ENCODE measurements around the gene GPC5. TPM values are rescaled to one million over a fixed set of nuclear protein-coding genes. Genes with fewer than 3 reads are reported as not detected.

GPC5 gene
- polyA plus RNA-seq, 2 of the 4 experiments (the other 2 are of a cell fraction) = not detected

- no peak overlapping the region for H3K4me2 ChIP-seq
- TF ChIP-seq GATA3 (IDR thresholded peaks at IDR 0.05; ENCODE audit: borderline replicate concordance) = no peak
- TF ChIP-seq RCOR1 (IDR thresholded peaks at IDR 0.05; ENCODE audit: low read depth, low read length) = no peak
- no peak for TF ChIP-seq E2F6 (IDR thresholded peaks at IDR 0.05; ENCODE audit: borderline replicate concordance, low read depth)
- no peak for TF ChIP-seq RAD21 (conservative IDR thresholded peaks at IDR 0.05 in 1 of 2, IDR thresholded peaks at IDR 0.05 in 1 of 2)
- no peak for TF ChIP-seq RFX5 (IDR thresholded peaks at IDR 0.05)
- no peaks in the 10 kb centered on the region for H3K9me3 ChIP-seq
- FAIRE-seq (no peak), DNase-seq (ENCODE audit: low read depth in 1 of 2, low spot score in 1 of 2) (no peak), ATAC-seq (no peak)
- no peak overlapping the region for H3K4me3 ChIP-seq
- no peaks in the 10 kb centered on the region for H3K4me1 ChIP-seq
- 57% methylated on average over 2 of the region's 2 CpGs for WGBS (ENCODE audit: missing lambda C conversion rate)
- ChIA-PET CTCF (no interaction called here), POLR2A (no interaction called here)
- no peak overlapping the region for H3K27ac ChIP-seq
Observed at GRCh38 chr13:91879360-91879759, 480.9 kb downstream of the GPC5 start.

- no peak overlapping the region for H3K27ac ChIP-seq
- FAIRE-seq (no peak), DNase-seq (ENCODE audit: low read depth in 1 of 2, low spot score in 1 of 2) (no peak), ATAC-seq (no peak)
- H3K4me3 ChIP-seq = no peak overlapping the region
- TF ChIP-seq ZSCAN20 (CRISPR knock-in tag; IDR thresholded peaks at IDR 0.05) (no peak), FOSL2 (IDR thresholded peaks at IDR 0.05) (no peak), FOSL2 (CRISPR knock-in tag; IDR thresholded peaks at IDR 0.05) (no peak), RFX5 (IDR thresholded peaks at IDR 0.05) (no peak), JUNB (IDR thresholded peaks at IDR 0.05) (no peak), KDM1A (IDR thresholded peaks at IDR 0.05; ENCODE audit: low read depth) (no peak), CBX2 (IDR thresholded peaks at IDR 0.05; ENCODE audit: borderline replicate concordance, low read depth) (no peak), POLR2AphosphoS2 (conservative IDR thresholded peaks at IDR 0.05; ENCODE audit: low read length) (no peak), MAFK (IDR thresholded peaks at IDR 0.05; ENCODE audit: partially characterized antibody) (no peak)
- ChIA-PET POLR2A (no interaction called here), CTCF (no interaction called here)
- no peaks in the 10 kb centered on the region for H3K9me3 ChIP-seq
- no peaks in the 10 kb centered on the region for H3K4me1 ChIP-seq
- H3K4me2 ChIP-seq = no peak overlapping the region
Observed at GRCh38 chr13:91882918-91883317, 484.5 kb downstream of the GPC5 start.

- FAIRE-seq (no peak), DNase-seq (ENCODE audit: low read depth in 1 of 2, low spot score in 1 of 2) (no peak), ATAC-seq (no peak)
- no peak overlapping the region for H3K4me2 ChIP-seq
- TF ChIP-seq MYC (IDR thresholded peaks at IDR 0.05; ENCODE audit: borderline replicate concordance, low read length) = no peak
- no peak for TF ChIP-seq JUN (IDR thresholded peaks at IDR 0.05)
- TF ChIP-seq ZC3H11A (IDR thresholded peaks at IDR 0.05) = no peak
- no peak for TF ChIP-seq KDM1A (IDR thresholded peaks at IDR 0.05; ENCODE audit: low read depth)
- no peak for TF ChIP-seq MAZ (IDR thresholded peaks at IDR 0.05; ENCODE audit: borderline replicate concordance, low read depth, low read length)
- TF ChIP-seq EP300 (IDR thresholded peaks at IDR 0.05) = no peak
- no peak for TF ChIP-seq NPAS2 (CRISPR knock-in tag; IDR thresholded peaks at IDR 0.05; ENCODE audit: borderline replicate concordance)
- no peak for TF ChIP-seq RNF2 (IDR thresholded peaks at IDR 0.05; ENCODE audit: borderline replicate concordance, low read depth)
- TF ChIP-seq CBX2 (IDR thresholded peaks at IDR 0.05; ENCODE audit: borderline replicate concordance, low read depth) = no peak
- no peak for TF ChIP-seq CEBPB (IDR thresholded peaks at IDR 0.05)
- no peak for TF ChIP-seq ATOH8 (CRISPR knock-in tag; IDR thresholded peaks at IDR 0.05; ENCODE audit: low read depth)
- TF ChIP-seq ZFP36 (IDR thresholded peaks at IDR 0.05; ENCODE audit: borderline replicate concordance, partially characterized antibody) = no peak
- TF ChIP-seq CHD4 (IDR thresholded peaks at IDR 0.05; ENCODE audit: borderline replicate concordance) = no peak
- TF ChIP-seq GATA3 (IDR thresholded peaks at IDR 0.05; ENCODE audit: borderline replicate concordance) = no peak
- no peak for TF ChIP-seq CTCF (IDR thresholded peaks at IDR 0.05)
- no peak for TF ChIP-seq BHLHE40 (IDR thresholded peaks at IDR 0.05; ENCODE audit: low read depth, low read length)
- no peak for TF ChIP-seq EHMT2 (IDR thresholded peaks at IDR 0.05; ENCODE audit: low read depth)
- no peak for TF ChIP-seq RCOR1 (IDR thresholded peaks at IDR 0.05; ENCODE audit: low read depth, low read length)
- WGBS (ENCODE audit: missing lambda C conversion rate) = 83% methylated on average over 2 of the region's 2 CpGs
- no peak overlapping the region for H3K27ac ChIP-seq
- H3K4me3 ChIP-seq = no peak overlapping the region
- no peaks in the 10 kb centered on the region for H3K9me3 ChIP-seq
- CTCF ChIA-PET = no interaction called here
- POLR2A ChIA-PET = no interaction called here
- no peaks in the 10 kb centered on the region for H3K4me1 ChIP-seq
Observed at GRCh38 chr13:91889641-91890040, 491.2 kb downstream of the GPC5 start.

Measured in A549 (cell line).